Peyer's patch (tissue), 4 donors: ENCODE data around the gene EVC. TPM values are rescaled to one million over a fixed set of nuclear protein-coding genes. Genes with fewer than 3 reads are reported as not detected.

Experiments
- DNase-seq, 3 donors: peaks; one replicate each; pipeline ENCODE4 v3.0.0-alpha.2; 2017 to 2019
- H3K27ac ChIP-seq, 4 donors: fragments of 200-600 bp; sonication (generic); one replicate each; pipeline ENCODE4 v1.5.1; 2016 to 2019
- H3K27me3 ChIP-seq, 2 donors: fragments of 200-600 bp; sonication (generic); one replicate each; pipeline ENCODE4 v1.5.1; 2019
- H3K36me3 ChIP-seq, 3 donors: fragments of 200-600 bp; sonication (generic); one replicate each; pipeline ENCODE4 v1.5.1; 2016 to 2019
- H3K4me1 ChIP-seq, 4 donors: fragments of 200-600 bp; sonication (generic); one replicate each; pipeline ENCODE4 v1.5.1; 2016 to 2019
- H3K4me3 ChIP-seq, 4 donors: fragments of 200-600 bp; sonication (generic); 1 replicate in 3 of 4; 2 replicates in 1 of 4; pipeline ENCODE4 v1.5.1; 2016 to 2019; ENCODE audit warnings: mild to moderate bottlenecking in 1 of 4
- H3K9me3 ChIP-seq, 4 donors: fragments of 200-600 bp; sonication (generic); one replicate each; pipeline ENCODE4 v1.5.1; 2016 to 2019; ENCODE audit warnings: mild to moderate bottlenecking in 1 of 4
- CTCF ChIP-seq, 6 experiments: fragments of 450-650 bp in 4 of 6; fragments of 200-600 bp in 2 of 6; sonication (generic) in 1 of 6; IDR thresholded peaks; one replicate each; pipeline ENCODE4 v1.5.1; 2017 to 2019; ENCODE audit warnings: antibody characterized with exemption in 6 of 6, mild to moderate bottlenecking in 3 of 6, moderate library complexity in 1 of 6
- POLR2A ChIP-seq, 2 donors: fragments of 450-650 bp; IDR thresholded peaks; one replicate each; pipeline ENCODE4 v1.5.1; 2017; ENCODE audit warnings: antibody characterized with exemption in 2 of 2, mild to moderate bottlenecking in 2 of 2, moderate library complexity in 2 of 2
- total RNA-seq, 4 donors: library from RNA; depleted of rRNA; stranded (reverse); fragments of >200 nt; gene quantifications; one replicate each; pipeline ENCODE4 v1.1.0, GENCODE V29; 2016

The EVC gene
- total RNA-seq, 4 donors from 2014 or later = 1.6 to 40.4 (median 4.4) TPM

- H3K27me3 ChIP-seq = no peaks in the 10 kb centered on the region
- no peak overlapping the region for H3K4me3 ChIP-seq
- H3K9me3 ChIP-seq = no peaks in the 10 kb centered on the region
- H3K27ac ChIP-seq = no peak overlapping the region
- H3K4me1 ChIP-seq = no peaks in the 10 kb centered on the region
- no peak for TF ChIP-seq POLR2A (IDR thresholded peaks at IDR 0.05)
- no peak for TF ChIP-seq CTCF (IDR thresholded peaks at IDR 0.05)
- peaks cover 0 to 9% (median 0%) of the 10 kb centered on the region in 3 donors for H3K36me3 ChIP-seq
- DNase-seq = no peak
Measured at GRCh38 chr4:5755161-5755560, 44.2 kb downstream of the EVC start.

- Histone ChIP-seq H3K4me3 (no peak overlapping the region), H3K36me3 (peaks cover 0 to 9% (median 0%) of the 10 kb centered on the region in 3 donors), H3K27ac (no peak overlapping the region), H3K27me3 (no peaks in the 10 kb centered on the region), H3K4me1 (no peaks in the 10 kb centered on the region), H3K9me3 (no peaks in the 10 kb centered on the region)
- TF ChIP-seq CTCF (IDR thresholded peaks at IDR 0.05) = no peak
- no peak for TF ChIP-seq POLR2A (IDR thresholded peaks at IDR 0.05)
- no peak for DNase-seq
Measured at GRCh38 chr4:5755679-5756078, 44.7 kb downstream of the EVC start.

- no peak for TF ChIP-seq CTCF (IDR thresholded peaks at IDR 0.05)
- no peak for TF ChIP-seq POLR2A (IDR thresholded peaks at IDR 0.05)
- Histone ChIP-seq H3K4me1 (no peaks in the 10 kb centered on the region), H3K27ac (no peak overlapping the region), H3K36me3 (peaks cover 0 to 9% (median 0%) of the 10 kb centered on the region in 3 donors), H3K9me3 (no peaks in the 10 kb centered on the region), H3K4me3 (no peak overlapping the region), H3K27me3 (no peaks in the 10 kb centered on the region)
- no peak for DNase-seq
Measured at GRCh38 chr4:5756271-5756670, 45.3 kb downstream of the EVC start.

- no peaks in the 10 kb centered on the region for H3K27me3 ChIP-seq
- TF ChIP-seq POLR2A (IDR thresholded peaks at IDR 0.05) (no peak), CTCF (IDR thresholded peaks at IDR 0.05) (no peak)
- no peak overlapping the region for H3K27ac ChIP-seq
- no peak for DNase-seq
- no peaks in the 10 kb centered on the region for H3K9me3 ChIP-seq
- H3K4me1 ChIP-seq = no peaks in the 10 kb centered on the region
- H3K36me3 ChIP-seq = peaks cover 0 to 9% (median 0%) of the 10 kb centered on the region in 3 donors
- H3K4me3 ChIP-seq = no peak overlapping the region
Measured at GRCh38 chr4:5757091-5757490, 46.1 kb downstream of the EVC start.

- Histone ChIP-seq H3K9me3 (no peaks in the 10 kb centered on the region), H3K4me1 (no peaks in the 10 kb centered on the region), H3K27ac (no peak overlapping the region), H3K27me3 (no peaks in the 10 kb centered on the region), H3K4me3 (no peak overlapping the region), H3K36me3 (peaks cover 0 to 9% (median 0%) of the 10 kb centered on the region in 3 donors)
- TF ChIP-seq POLR2A (IDR thresholded peaks at IDR 0.05) = no peak
- TF ChIP-seq CTCF (IDR thresholded peaks at IDR 0.05) = no peak
- no peak for DNase-seq
Measured at GRCh38 chr4:5757536-5757935, 46.5 kb downstream of the EVC start.

- no peaks in the 10 kb centered on the region for H3K4me1 ChIP-seq
- no peaks in the 10 kb centered on the region for H3K27me3 ChIP-seq
- H3K9me3 ChIP-seq = no peaks in the 10 kb centered on the region
- TF ChIP-seq CTCF (IDR thresholded peaks at IDR 0.05) (no peak), POLR2A (IDR thresholded peaks at IDR 0.05) (no peak)
- H3K4me3 ChIP-seq = no peak overlapping the region
- peaks cover 0 to 9% (median 0%) of the 10 kb centered on the region in 3 donors for H3K36me3 ChIP-seq
- no peak for DNase-seq
- no peak overlapping the region for H3K27ac ChIP-seq
Measured at GRCh38 chr4:5757954-5758353, 47.0 kb downstream of the EVC start.
